ENCODE measurements around the gene SNX27.

Gene SNX27

GRCh38 chr1:151570819-151571218 lies 41.0 kb upstream of the SNX27 start:
- peaks cover 2% of the 10 kb centered on the region for H3K36me3 ChIP-seq (replicated peaks)
- in situ Hi-C loops (cut with HindIII; ENCODE audit: low pct_ligation_motif_present, low sequenced_read_pairs): no loop called here
- no peak overlapping the region for H3K4me3 ChIP-seq (ENCODE audit: low read depth, low read length)
- no peaks in the 10 kb centered on the region for H3K27me3 ChIP-seq (replicated peaks)
- no peak for DNase-seq
- H3K27ac ChIP-seq: no peak overlapping the region
- no peak for TF ChIP-seq CTCF (IDR thresholded peaks at IDR 0.05; ENCODE audit: low read depth, low read length, missing control alignments)

GRCh38 chr1:151574575-151575529 lies 37.0 kb upstream of the SNX27 start:
- peak; percentile 65 for DNase-seq
- H3K27me3 ChIP-seq (replicated peaks): no peaks in the 10 kb centered on the region
- in situ Hi-C loops (cut with HindIII; ENCODE audit: low pct_ligation_motif_present, low sequenced_read_pairs): no loop called here
- no peak overlapping the region for H3K4me3 ChIP-seq (ENCODE audit: low read depth, low read length)
- TF ChIP-seq CTCF (IDR thresholded peaks at IDR 0.05; ENCODE audit: low read depth, low read length, missing control alignments): no peak
- H3K27ac ChIP-seq: no peak overlapping the region
- H3K36me3 ChIP-seq (replicated peaks): no peaks in the 10 kb centered on the region

- Histone ChIP-seq H3K4me3 (ENCODE audit: low read depth, low read length) (no peak overlapping the region), H3K27me3 (replicated peaks) (no peaks in the 10 kb centered on the region), H3K27ac (no peak overlapping the region), H3K36me3 (replicated peaks) (no peaks in the 10 kb centered on the region)
- no peak for TF ChIP-seq CTCF (IDR thresholded peaks at IDR 0.05; ENCODE audit: low read depth, low read length, missing control alignments)
- no peak for DNase-seq
- in situ Hi-C loops (cut with HindIII; ENCODE audit: low pct_ligation_motif_present, low sequenced_read_pairs): no loop called here
Measured at GRCh38 chr1:151577173-151577572, 34.7 kb upstream of the SNX27 start.

- no peak for TF ChIP-seq CTCF (IDR thresholded peaks at IDR 0.05; ENCODE audit: low read depth, low read length, missing control alignments)
- no peak overlapping the region for H3K27ac ChIP-seq
- H3K36me3 ChIP-seq (replicated peaks): no peaks in the 10 kb centered on the region
- in situ Hi-C loops (cut with HindIII; ENCODE audit: low pct_ligation_motif_present, low sequenced_read_pairs): no loop called here
- no peak for DNase-seq
- H3K4me3 ChIP-seq (ENCODE audit: low read depth, low read length): no peak overlapping the region
- H3K27me3 ChIP-seq (replicated peaks): no peaks in the 10 kb centered on the region
Measured at GRCh38 chr1:151578941-151579340, 32.9 kb upstream of the SNX27 start.

GRCh38 chr1:151579436-151580225 lies 32.2 kb upstream of the SNX27 start:
- in situ Hi-C loops (cut with HindIII; ENCODE audit: low pct_ligation_motif_present, low sequenced_read_pairs): no loop called here
- H3K27me3 ChIP-seq (replicated peaks): no peaks in the 10 kb centered on the region
- no peaks in the 10 kb centered on the region for H3K36me3 ChIP-seq (replicated peaks)
- no peak overlapping the region for H3K27ac ChIP-seq
- DNase-seq: peak; percentile 28
- TF ChIP-seq CTCF (IDR thresholded peaks at IDR 0.05; ENCODE audit: low read depth, low read length, missing control alignments): no peak
- H3K4me3 ChIP-seq (ENCODE audit: low read depth, low read length): no peak overlapping the region
